ENCODE results near the gene SH3TC1. TPM values are rescaled to one million over a fixed set of nuclear protein-coding genes. Genes with fewer than 3 reads are reported as not detected.

Gene SH3TC1
- total RNA-seq, 1 experiment from 2014 or later: 7.8 TPM

DNA sequence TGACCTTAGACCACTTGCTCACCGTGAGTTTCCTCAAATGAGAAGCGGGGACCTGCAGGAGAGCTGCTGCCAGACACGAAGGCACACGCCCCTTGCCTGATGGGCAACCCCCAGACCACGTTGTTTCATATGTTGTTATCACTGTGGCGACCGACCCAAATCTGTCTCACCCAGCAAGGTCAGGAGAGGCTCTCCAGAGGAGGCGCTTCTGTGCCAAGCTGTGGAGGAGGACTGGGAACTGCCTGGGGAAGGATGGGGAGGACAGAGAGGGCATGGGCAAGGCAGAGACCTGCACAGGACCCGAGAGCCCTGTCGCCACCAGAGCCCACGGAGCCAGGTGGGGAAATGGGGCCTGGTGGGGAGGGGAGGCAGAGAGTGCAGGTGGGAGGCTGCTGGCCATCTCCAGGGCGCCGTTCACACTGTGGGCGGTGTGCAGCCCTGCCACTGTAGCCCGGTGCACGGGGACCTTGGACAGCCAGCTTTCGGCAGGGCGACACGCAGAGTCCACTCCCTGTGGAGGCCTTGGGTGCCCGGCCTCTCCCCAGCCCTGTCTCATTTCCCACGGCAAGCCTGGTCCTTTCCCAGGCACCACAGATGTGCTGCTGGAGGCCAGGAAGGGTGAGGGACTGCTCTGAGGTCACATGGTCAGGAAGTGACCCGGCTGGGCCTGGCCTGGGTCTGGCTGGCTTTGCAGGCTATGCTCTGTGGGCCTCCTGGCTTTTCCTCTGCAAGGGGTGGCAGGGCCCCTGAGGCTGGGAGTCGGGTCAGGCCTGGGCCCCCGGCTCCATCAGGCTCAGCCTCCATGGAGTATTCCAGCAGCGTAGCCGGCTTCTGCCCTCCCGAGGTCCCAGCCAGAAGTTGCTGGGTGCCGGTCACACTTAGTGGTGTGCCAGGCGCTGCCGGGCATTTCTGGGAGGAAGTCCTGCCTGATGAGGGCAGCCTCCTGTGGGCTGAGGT lies 73.7 kb downstream of the SH3TC1 start:
- Mint-ChIP-seq H3K4me1 (ENCODE audit: low read depth, unreplicated experiment) (no peaks in the 10 kb centered on the region), H3K36me3 (ENCODE audit: insufficient read depth, unreplicated experiment) (no peaks in the 10 kb centered on the region), H3K27ac (ENCODE audit: unreplicated experiment) (no peak overlapping the region), H3K4me3 (ENCODE audit: low read depth, unreplicated experiment) (no peak overlapping the region), H3K9me3 (ENCODE audit: low read depth, unreplicated experiment) (no peaks in the 10 kb centered on the region), H3K27me3 (ENCODE audit: unreplicated experiment) (peaks cover 74% of the 10 kb centered on the region)
- no TSS peak for BruUV-seq (replicated peaks)
- no peak for TF ChIP-seq CTCF (IDR thresholded peaks at IDR 0.05; ENCODE audit: unreplicated experiment)
- CTCF ChIA-PET: no interaction called here
- no peak for DNase-seq
- intact Hi-C loops (cut with micrococcal nuclease; ENCODE audit: unreplicated experiment): no loop called here

GRCh38 chr4:8273450-8273849 lies 74.4 kb downstream of the SH3TC1 start:
- Mint-ChIP-seq H3K9me3 (ENCODE audit: low read depth, unreplicated experiment) (no peaks in the 10 kb centered on the region), H3K36me3 (ENCODE audit: insufficient read depth, unreplicated experiment) (no peaks in the 10 kb centered on the region), H3K27ac (ENCODE audit: unreplicated experiment) (no peak overlapping the region), H3K27me3 (ENCODE audit: unreplicated experiment) (peaks cover 69% of the 10 kb centered on the region), H3K4me1 (ENCODE audit: low read depth, unreplicated experiment) (no peaks in the 10 kb centered on the region), H3K4me3 (ENCODE audit: low read depth, unreplicated experiment) (no peak overlapping the region)
- CTCF ChIA-PET: no interaction called here
- no peak for DNase-seq
- TF ChIP-seq CTCF (IDR thresholded peaks at IDR 0.05; ENCODE audit: unreplicated experiment): no peak
- intact Hi-C loops (cut with micrococcal nuclease; ENCODE audit: unreplicated experiment): no loop called here
- no TSS peak for BruUV-seq (replicated peaks)

DNA sequence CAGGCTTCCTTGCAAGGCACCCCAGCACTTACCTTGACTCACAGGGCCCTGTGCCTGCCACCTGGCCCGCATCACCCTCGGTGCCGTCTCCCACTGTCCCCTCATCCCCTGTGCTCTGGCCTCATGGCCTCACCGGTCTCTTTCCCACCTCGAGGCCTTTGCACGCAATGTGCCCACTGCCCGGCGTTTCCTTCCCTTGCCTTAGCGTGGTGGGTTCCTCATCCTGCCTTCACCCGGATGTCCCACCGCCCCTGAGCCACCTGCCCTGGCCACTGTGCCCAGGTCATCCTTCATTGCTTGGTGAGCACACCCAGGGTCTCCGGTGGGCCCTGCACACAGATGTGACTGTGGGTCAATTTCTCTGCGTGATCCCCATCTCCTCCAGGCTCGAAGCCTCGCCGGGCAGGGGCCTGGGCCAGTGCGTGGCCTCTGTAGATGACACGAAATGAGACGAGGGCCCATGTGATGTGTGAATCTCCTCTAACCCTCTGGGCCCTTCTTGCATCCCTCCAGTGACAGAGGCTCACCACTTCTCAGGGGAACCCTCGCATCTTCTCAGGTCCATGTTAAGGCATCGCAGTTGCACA lies 75.1 kb downstream of the SH3TC1 start:
- H3K9me3 Mint-ChIP-seq (ENCODE audit: low read depth, unreplicated experiment): no peaks in the 10 kb centered on the region
- no peaks in the 10 kb centered on the region for H3K36me3 Mint-ChIP-seq (ENCODE audit: insufficient read depth, unreplicated experiment)
- H3K4me3 Mint-ChIP-seq (ENCODE audit: low read depth, unreplicated experiment): no peak overlapping the region
- no peak for TF ChIP-seq CTCF (IDR thresholded peaks at IDR 0.05; ENCODE audit: unreplicated experiment)
- BruUV-seq (replicated peaks): no TSS peak
- peaks cover 62% of the 10 kb centered on the region for H3K27me3 Mint-ChIP-seq (ENCODE audit: unreplicated experiment)
- no peaks in the 10 kb centered on the region for H3K4me1 Mint-ChIP-seq (ENCODE audit: low read depth, unreplicated experiment)
- H3K27ac Mint-ChIP-seq (ENCODE audit: unreplicated experiment): no peak overlapping the region
- CTCF ChIA-PET: interaction anchor here (0.6 kb wide), 1 partner anchor 135 kb away, joined by 4 read pairs; no protein-coding TSS in a partner anchor
- no peak for DNase-seq
- intact Hi-C loops (cut with micrococcal nuclease; ENCODE audit: unreplicated experiment): no loop called here

DNA sequence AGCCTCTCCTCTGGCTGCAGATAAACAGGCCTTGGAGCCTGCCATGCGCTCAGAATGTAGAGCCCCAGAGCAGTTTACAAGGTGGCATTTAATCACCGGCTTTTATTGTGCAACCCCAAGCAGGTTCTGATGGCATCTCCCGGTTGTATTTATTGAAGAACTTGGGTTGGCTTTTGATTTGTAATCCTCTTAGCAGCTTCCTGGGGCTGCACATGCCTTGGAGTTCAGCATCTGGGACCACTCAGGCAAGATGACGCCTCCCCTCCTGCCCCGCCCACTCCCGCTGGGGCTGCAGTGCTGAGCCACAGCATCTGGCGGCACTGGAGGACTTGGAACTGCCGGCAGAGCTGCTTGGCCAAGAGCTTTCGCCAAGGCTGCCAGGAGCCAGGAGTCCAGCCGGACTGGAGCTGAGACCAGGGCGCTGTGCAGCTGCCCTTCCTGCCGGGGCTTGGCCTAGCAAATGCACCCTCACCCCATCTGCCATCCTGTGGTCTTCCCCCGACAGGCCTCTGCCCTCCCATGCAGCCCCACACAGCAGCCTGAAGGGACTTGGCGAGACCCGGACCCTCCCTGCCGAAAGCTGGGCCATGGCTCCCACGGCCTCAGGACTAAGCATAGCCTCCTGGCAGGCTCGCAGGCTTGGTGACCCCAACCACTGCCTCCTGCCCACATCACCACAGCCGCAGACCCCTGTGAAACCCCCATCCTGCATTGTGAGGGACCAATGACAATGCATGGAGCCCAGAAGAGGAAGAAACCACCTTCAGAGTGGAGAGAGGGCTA lies 75.9 kb downstream of the SH3TC1 start:
- CTCF ChIA-PET: interaction anchor here (0.6 kb wide), 1 partner anchor 135 kb away, joined by 4 read pairs; no protein-coding TSS in a partner anchor
- no peak for DNase-seq
- intact Hi-C loops (cut with micrococcal nuclease; ENCODE audit: unreplicated experiment): no loop called here
- Mint-ChIP-seq H3K4me3 (ENCODE audit: low read depth, unreplicated experiment) (no peak overlapping the region), H3K36me3 (ENCODE audit: insufficient read depth, unreplicated experiment) (no peaks in the 10 kb centered on the region), H3K27ac (ENCODE audit: unreplicated experiment) (no peak overlapping the region), H3K9me3 (ENCODE audit: low read depth, unreplicated experiment) (no peaks in the 10 kb centered on the region), H3K4me1 (ENCODE audit: low read depth, unreplicated experiment) (no peaks in the 10 kb centered on the region), H3K27me3 (ENCODE audit: unreplicated experiment) (peaks cover 68% of the 10 kb centered on the region)
- TF ChIP-seq CTCF (IDR thresholded peaks at IDR 0.05; ENCODE audit: unreplicated experiment): no peak
- no TSS peak for BruUV-seq (replicated peaks)

Data from Calu3 (cell line).